Stimulated activated CD8-positive, alpha-beta memory T cell treated with anti-CD3 and anti-CD28 coated beads, Interleukin-7, amount 100 ng/mL, for 1 hour (primary cell): Measurements from ENCODE around the gene STAT5B.
"Not testable (repeated sequence)": the region's sequence is repeated elsewhere in the genome, so short reads cannot be mapped to it uniquely, and the experiment has no call there.

Experiments
- DNase-seq, 2 donors: peaks; one replicate each; pipeline ENCODE4 v3.0.0-alpha.2; 2020; ENCODE audit warnings: low read depth in 2 of 2

Gene STAT5B

GRCh38 chr17:42268236-42268635, 8.0 kb downstream of the STAT5B start:
- DNase-seq: no peak

- DNase-seq: no peak
These were observed 9.0 kb downstream of the STAT5B start for GRCh38 chr17:42266918-42267766.

- DNase-seq: no peak
These were observed 9.7 kb downstream of the STAT5B start for GRCh38 chr17:42266462-42266861.

DNA sequence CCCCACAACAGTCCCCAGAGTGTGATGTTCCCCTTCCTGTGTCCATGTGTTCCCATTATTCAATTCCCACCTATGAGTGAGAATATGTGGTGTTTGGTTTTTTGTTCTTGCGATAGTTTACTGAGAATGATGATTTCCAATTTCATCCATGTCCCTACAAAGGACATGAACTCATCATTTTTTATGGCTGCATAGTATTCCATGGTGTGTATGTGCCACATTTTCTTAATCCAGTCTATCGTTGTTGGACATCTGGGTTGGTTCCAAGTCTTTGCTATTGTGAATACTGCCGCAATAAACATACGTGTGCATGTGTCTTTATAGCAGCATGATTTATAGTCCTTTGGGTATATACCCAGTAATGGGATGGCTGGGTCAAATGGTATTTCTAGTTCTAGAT, 11.8 kb downstream of the STAT5B start:
- not testable (repeated sequence) for DNase-seq

GRCh38 chr17:42260318-42260717, 15.9 kb downstream of the STAT5B start:
- no peak for DNase-seq

DNA sequence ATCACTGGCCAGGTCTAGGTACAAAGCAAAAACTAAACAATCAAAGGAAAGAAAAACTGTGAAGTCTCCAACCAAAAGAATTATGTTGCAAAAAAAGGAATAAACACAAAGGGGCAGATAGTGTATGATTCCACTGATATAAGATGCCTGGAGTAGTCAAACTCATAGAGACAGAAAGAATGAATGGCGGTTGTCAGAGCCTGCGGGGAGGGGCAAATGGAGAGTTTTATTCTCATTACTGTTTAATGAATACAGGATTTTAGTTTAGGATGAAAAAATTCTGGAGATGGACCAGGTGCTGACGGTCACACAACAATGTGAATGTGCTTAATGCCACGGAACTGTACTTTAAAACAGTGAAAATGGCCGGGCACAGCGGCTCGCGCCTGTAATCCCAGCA, 20.7 kb downstream of the STAT5B start:
- DNase-seq: no peak

GRCh38 chr17:42253578-42253977, 22.6 kb downstream of the STAT5B start:
- DNase-seq: no peak

- no peak for DNase-seq
These were observed 23.3 kb downstream of the STAT5B start for GRCh38 chr17:42252597-42253550.

DNA sequence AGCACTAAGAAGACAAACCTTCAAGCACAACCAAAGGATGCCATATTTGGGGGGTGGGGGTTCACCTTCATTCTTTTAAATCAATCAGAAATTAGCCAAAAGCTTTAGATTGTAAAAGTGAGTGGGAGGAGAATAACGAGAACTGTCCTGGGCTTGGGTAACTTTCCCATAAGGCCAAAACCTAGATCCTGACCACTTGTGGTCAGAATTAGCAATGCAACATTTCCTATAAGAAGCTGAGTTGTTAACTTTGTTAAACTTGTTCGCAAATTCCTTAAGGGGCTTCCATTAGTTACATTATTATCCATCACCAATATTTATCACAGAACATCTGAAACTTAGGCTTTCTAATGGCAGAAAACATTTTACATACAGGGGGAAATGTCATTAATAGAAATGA, 25.1 kb downstream of the STAT5B start:
- no peak for DNase-seq

GRCh38 chr17:42249681-42250446, 26.3 kb downstream of the STAT5B start:
- DNase-seq: no peak

- peak; percentile 48 to 55 for DNase-seq
These were observed 27.6 kb downstream of the STAT5B start for GRCh38 chr17:42248351-42249179.

- no peak for DNase-seq
These were observed 28.5 kb downstream of the STAT5B start for GRCh38 chr17:42247734-42248133.

GRCh38 chr17:42246515-42246914, 29.7 kb downstream of the STAT5B start:
- DNase-seq: no peak

DNA sequence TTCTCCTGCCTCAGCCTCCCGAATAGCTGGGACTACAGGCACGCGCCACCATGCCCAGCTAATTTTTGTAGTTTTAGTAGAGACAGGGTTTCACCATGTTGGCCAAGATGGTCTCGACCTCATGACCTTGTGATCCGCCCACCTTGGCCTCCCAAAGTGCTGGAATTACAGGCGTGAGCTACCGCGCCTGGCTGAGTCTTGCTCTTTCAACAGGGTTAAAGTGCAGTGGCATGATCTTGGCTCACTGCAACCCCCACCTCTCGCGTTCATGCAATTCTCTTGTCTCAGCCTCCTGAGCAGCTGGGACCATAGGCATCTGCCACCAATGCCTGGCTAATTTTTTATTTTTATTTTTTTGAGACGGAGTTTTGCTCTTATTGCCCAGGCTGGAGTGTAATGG, 31.0 kb downstream of the STAT5B start:
- not testable (repeated sequence) for DNase-seq

GRCh38 chr17:42244116-42244515, 32.1 kb downstream of the STAT5B start:
- not testable (repeated sequence) for DNase-seq

DNA sequence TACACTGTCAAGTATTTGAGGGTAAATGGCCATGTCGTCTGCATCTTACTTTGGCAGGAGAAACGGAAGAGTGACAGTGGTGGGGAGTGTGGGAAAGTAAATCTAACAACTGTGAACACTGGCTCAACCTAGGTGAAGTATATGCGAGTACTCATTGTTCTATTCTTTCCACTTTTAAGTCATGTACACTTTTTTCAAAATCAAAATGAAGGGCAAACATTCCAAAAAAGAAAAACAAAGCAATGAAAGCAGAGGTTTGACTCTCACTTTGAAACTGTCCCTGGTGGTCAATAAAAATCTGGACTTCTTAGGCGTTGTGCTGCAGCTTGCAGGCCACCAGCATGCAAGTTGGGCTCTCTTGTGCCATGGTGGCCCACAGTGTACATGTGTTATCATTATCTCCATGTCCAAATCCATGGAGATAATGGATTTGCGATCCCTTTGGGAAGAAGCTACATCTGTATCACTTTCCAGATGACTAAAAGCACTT, 32.7 kb downstream of the STAT5B start:
- DNase-seq: no peak

GRCh38 chr17:42241871-42242270, 34.3 kb downstream of the STAT5B start:
- no peak for DNase-seq

DNA sequence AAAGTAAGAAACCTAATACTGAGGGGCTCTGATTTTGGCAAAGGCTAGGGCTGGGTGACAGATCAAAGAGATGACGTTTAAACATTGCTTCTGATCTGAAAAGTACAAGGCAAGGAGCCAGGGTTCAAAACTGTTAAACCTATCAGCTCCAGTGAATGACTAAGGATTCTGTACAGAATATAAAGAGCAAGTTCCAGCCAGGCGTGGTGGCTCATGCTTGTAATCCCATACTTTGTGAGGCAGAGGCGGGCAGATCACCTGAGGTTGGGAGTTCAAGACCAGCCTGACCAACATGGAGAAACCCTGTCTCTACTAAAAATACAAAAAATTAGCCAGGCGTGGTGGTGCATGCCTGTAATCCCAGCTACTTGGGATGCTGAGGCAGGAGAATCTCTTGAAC, 35.3 kb downstream of the STAT5B start:
- DNase-seq: not testable (repeated sequence)

- DNase-seq: no peak
These were observed 36.0 kb downstream of the STAT5B start for GRCh38 chr17:42240201-42240600.

DNA sequence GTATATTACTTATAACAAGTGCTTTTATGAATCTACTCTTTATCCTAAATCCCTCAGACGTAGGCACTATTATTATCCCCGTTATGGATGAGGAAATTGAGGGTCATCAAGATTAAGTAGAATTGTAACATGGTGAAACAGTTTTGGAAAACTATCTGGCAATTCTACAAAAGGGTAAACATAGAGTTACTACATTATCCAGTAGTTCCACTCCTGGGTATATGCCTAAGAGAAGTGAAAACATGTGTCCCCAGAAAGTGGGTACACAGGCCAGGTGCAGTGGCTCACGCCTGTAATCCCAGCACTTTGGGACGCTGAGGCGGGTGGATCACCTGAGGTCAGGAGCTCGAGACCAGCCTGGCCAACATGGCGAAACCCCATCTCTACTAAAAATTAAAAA, 36.6 kb downstream of the STAT5B start:
- DNase-seq: not testable (repeated sequence)

- no peak for DNase-seq
These were observed 39.4 kb downstream of the STAT5B start for GRCh38 chr17:42236760-42237159.
